HepG2 (cell line): ENCODE results near the gene RBM5. TPM values are rescaled to one million over a fixed set of nuclear protein-coding genes. Genes with fewer than 3 reads are reported as not detected.
A peak's percentile ranks its signal among the peaks of the same experiment; 100 is the strongest.

Source experiments
- ARID5B ChIP-seq: IDR thresholded peaks from 2 replicates; pipeline ENCODE4 v1.4.0; 2020; ENCODE audit warnings: mild to moderate bottlenecking, missing genetic modification reagents
- CEBPB ChIP-seq: IDR thresholded peaks from 2 replicates; pipeline ENCODE4 v1.6.1; 2011; ENCODE audit warnings: low read depth, low read length, improper control_type of control experiment, borderline replicate concordance
- DMAP1 ChIP-seq: IDR thresholded peaks from 2 replicates; pipeline ENCODE4 v1.6.1; 2016
- HNF1B ChIP-seq: sonication (generic); formaldehyde crosslinking; IDR thresholded peaks from 2 replicates; pipeline ENCODE4 v1.5.1; 2020; ENCODE audit warnings: mild to moderate bottlenecking, moderate library complexity, missing genetic modification reagents
- HOXA5 ChIP-seq: sonication (generic); formaldehyde crosslinking; IDR thresholded peaks from 2 replicates; pipeline ENCODE4 v1.4.0; 2020; ENCODE audit warnings: missing genetic modification reagents
- MAX ChIP-seq: IDR thresholded peaks from 2 replicates; pipeline ENCODE4 v1.6.1; 2012; ENCODE audit warnings: inconsistent platforms
- MLXIP ChIP-seq: sonication (generic); formaldehyde crosslinking; IDR thresholded peaks from 2 replicates; pipeline ENCODE4 v1.9.0; 2021; ENCODE audit warnings: missing genetic modification reagents, borderline replicate concordance
- MTA1 ChIP-seq: sonication (generic); formaldehyde crosslinking; IDR thresholded peaks from 2 replicates; pipeline ENCODE4 v1.4.0; 2020; ENCODE audit warnings: missing genetic modification reagents, mild to moderate bottlenecking, borderline replicate concordance
- MXD4 ChIP-seq: IDR thresholded peaks from 2 replicates; pipeline ENCODE4 v1.6.1; 2016; ENCODE audit warnings: mild to moderate bottlenecking, missing biosample characterization, missing genetic modification reagents
- NBN ChIP-seq: fragments of 450-650 bp; conservative IDR thresholded peaks from 2 replicates; pipeline ENCODE4 v1.6.1; 2017
- RNF2 ChIP-seq: fragments of 450-650 bp; conservative IDR thresholded peaks from 2 replicates; pipeline ENCODE4 v1.6.1; 2016; ENCODE audit warnings: low read depth
- SAFB2 ChIP-seq: sonication (generic); formaldehyde crosslinking; IDR thresholded peaks from 2 replicates; pipeline ENCODE4 v1.5.1; 2020; ENCODE audit warnings: missing genetic modification reagents, low read depth, mild to moderate bottlenecking, borderline replicate concordance
- STAT5B ChIP-seq: sonication (generic); formaldehyde crosslinking; IDR thresholded peaks from 2 replicates; pipeline ENCODE4 v1.4.0; 2020; ENCODE audit warnings: missing genetic modification reagents
- THYN1 ChIP-seq: sonication (generic); formaldehyde crosslinking; IDR thresholded peaks from 2 replicates; pipeline ENCODE4 v1.8.1; 2023; ENCODE audit warnings: low read depth, mild to moderate bottlenecking, moderate library complexity, missing genetic modification reagents, borderline replicate concordance
- TRIM24 ChIP-seq: sonication (generic); formaldehyde crosslinking; IDR thresholded peaks from 2 replicates; pipeline ENCODE4 v1.8.0; 2022; ENCODE audit warnings: mild to moderate bottlenecking, missing genetic modification reagents
- ZBTB20 ChIP-seq: sonication (generic); formaldehyde crosslinking; IDR thresholded peaks from 2 replicates; pipeline ENCODE4 v1.8.1; 2023; ENCODE audit warnings: missing genetic modification reagents, low read depth, mild to moderate bottlenecking, borderline replicate concordance
- ZBTB7A ChIP-seq: sonication (generic); formaldehyde crosslinking; IDR thresholded peaks from 2 replicates; pipeline ENCODE4 v1.8.0; 2022; ENCODE audit warnings: mild to moderate bottlenecking, missing genetic modification reagents
- ZBTB7B ChIP-seq: sonication (generic); formaldehyde crosslinking; IDR thresholded peaks from 2 replicates; pipeline ENCODE4 v1.4.0; 2020; ENCODE audit warnings: missing genetic modification reagents
- ZC3H4 ChIP-seq: sonication (generic); formaldehyde crosslinking; IDR thresholded peaks from 2 replicates; pipeline ENCODE4 v1.4.0; 2020; ENCODE audit warnings: missing genetic modification reagents, borderline replicate concordance
- ZNF343 ChIP-seq: sonication (generic); formaldehyde crosslinking; IDR thresholded peaks from 2 replicates; pipeline ENCODE4 v1.4.0; 2020; ENCODE audit warnings: mild to moderate bottlenecking, missing genetic modification reagents
- ZNF7 ChIP-seq: IDR thresholded peaks from 2 replicates; pipeline ENCODE4 v1.6.1; 2016; ENCODE audit warnings: missing biosample characterization, missing genetic modification reagents
- ZNF816 ChIP-seq: sonication (generic); formaldehyde crosslinking; IDR thresholded peaks from 2 replicates; pipeline ENCODE4 v1.8.0; 2022; ENCODE audit warnings: missing genetic modification reagents, mild to moderate bottlenecking, borderline replicate concordance
- polyA plus RNA-seq, 8 experiments: library from polyadenylated mRNA; depleted of rRNA in 3 of 8; stranded (reverse) in 7 of 8; unstranded in 1 of 8; fragments of >200 nt; fragmentation: Illumina TruSeq in 4 of 8; extraction: Trizol in 4 of 8; gene quantifications; 2 replicates each; pipeline versions ENCODE4 v1.2.1 to v1.2.3, GENCODE V29; 2011 to 2016; ENCODE audit warnings: low read depth in 4 of 8, missing spikeins in 1 of 8, mixed read lengths in 1 of 8; ENCODE audit not compliant: insufficient read depth in 1 of 8
- total RNA-seq, 5 experiments: library from RNA; depleted of rRNA; stranded (reverse); fragments of >200 nt; fragmentation: Illumina TruSeq; extraction: Trizol; gene quantifications; 2 replicates each; pipeline ENCODE4 v1.2.3, GENCODE V29; 2016; ENCODE audit warnings: low read depth in 1 of 5

The RBM5 gene
- total and polyA plus RNA-seq, 2 of the 13 experiments (the other 11 are each of a cell fraction or from before 2014, with no cell fraction given): 106 to 204 TPM

GRCh38 chr3:50155891-50156290, 67.2 kb downstream of the RBM5 start (continued):
- TF ChIP-seq HNF1B (CRISPR knock-in tag): no peak
- TF ChIP-seq ZBTB20 (CRISPR knock-in tag): no peak
- 0 out of 2 replicates have a peak, but pooled peaks have one; percentile 24 for TF ChIP-seq HOXA5 (CRISPR knock-in tag)
- TF ChIP-seq STAT5B (CRISPR knock-in tag): no peak
- TF ChIP-seq NBN: no peak
- TF ChIP-seq TRIM24: no peak
- TF ChIP-seq SAFB2: no peak
- TF ChIP-seq ARID5B (CRISPR knock-in tag): no peak
- TF ChIP-seq DMAP1 (CRISPR knock-in tag): no peak
- no peak for TF ChIP-seq MTA1 (CRISPR knock-in tag)
- TF ChIP-seq ZC3H4 (CRISPR knock-in tag): no peak
- peak; percentile 32; the same call in 1 of the 2 replicates for TF ChIP-seq MAX
- TF ChIP-seq MXD4 (CRISPR knock-in tag): no peak
- TF ChIP-seq ZBTB7B (CRISPR knock-in tag): 0 out of 2 replicates have a peak, but pooled peaks have one; percentile 18
- TF ChIP-seq ZBTB7A (CRISPR knock-in tag): peak; percentile 16; the same call in 1 of the 2 replicates
- no peak for TF ChIP-seq CEBPB
- TF ChIP-seq ZNF7 (CRISPR knock-in tag): no peak
- TF ChIP-seq RNF2: no peak
- no peak for TF ChIP-seq MLXIP (CRISPR knock-in tag)
- no peak for TF ChIP-seq ZNF816 (CRISPR knock-in tag)
- TF ChIP-seq THYN1 (CRISPR knock-in tag): no peak
- no peak for TF ChIP-seq ZNF343 (CRISPR knock-in tag)
